H1 (cell line): ENCODE data around the gene LIMA1. TPM values are rescaled to one million over a fixed set of nuclear protein-coding genes. Genes with fewer than 3 reads are reported as not detected.

Source experiments
- CTCF ChIA-PET: fragments of 300-600 bp; sonication (Branson Sonifier 250); formaldehyde crosslinking; loops from one replicate; lab custom pipeline; 2021; ENCODE audit not compliant: partially characterized antibody; lab: Charles Lee
- POLR2A ChIA-PET: fragments of 300-600 bp; sonication (Branson Sonifier 250); formaldehyde crosslinking; loops from one replicate; lab custom pipeline; 2021; ENCODE audit warnings: inconsistent platforms; ENCODE audit not compliant: partially characterized antibody; lab: Charles Lee
- DNase-seq, 2 experiments: peaks; one replicate each; pipeline versions ENCODE4 v3.0.0 to v3.0.0-alpha.2; 2010 to 2022; ENCODE audit warnings: low spot score in 2 of 2, low read depth in 1 of 2, mixed read lengths in 1 of 2
- FAIRE-seq: peaks from 2 replicates; lab custom pipeline; 2011; peaks lifted over from hg19 to GRCh38; lab: Jason Lieb, UNC
- H2AFZ ChIP-seq: 2 replicates; pipeline ENCODE4 v1.8.1; 2012; ENCODE audit warnings: low read length, inconsistent platforms
- H2AK5ac ChIP-seq: 2 replicates; pipeline ENCODE4 v1.6.1; 2013; ENCODE audit warnings: low read depth, low read length
- H2BK120ac ChIP-seq: replicated peaks from 2 replicates; pipeline ENCODE3; 2013; ENCODE audit warnings: low read depth, low read length, inconsistent platforms
- H2BK12ac ChIP-seq: 2 replicates; pipeline ENCODE4 v1.6.1; 2013; ENCODE audit warnings: low read depth, low read length
- H2BK15ac ChIP-seq: 2 replicates; pipeline ENCODE4 v1.6.1; 2013; ENCODE audit warnings: low read length
- H2BK20ac ChIP-seq: 2 replicates; pipeline ENCODE4 v1.6.1; 2013; ENCODE audit warnings: low read length
- H2BK5ac ChIP-seq: 2 replicates; pipeline ENCODE4 v1.6.1; 2013; ENCODE audit warnings: low read depth, low read length
- H3K14ac ChIP-seq: 2 replicates; pipeline ENCODE4 v1.6.1; 2013; ENCODE audit warnings: inconsistent platforms; ENCODE audit not compliant: insufficient read length
- H3K18ac ChIP-seq: 2 replicates; pipeline ENCODE4 v1.6.1; 2013; ENCODE audit warnings: low read length; ENCODE audit errors: extremely low read depth
- H3K23ac ChIP-seq: 2 replicates; pipeline ENCODE4 v1.6.1; 2013; ENCODE audit warnings: inconsistent platforms; ENCODE audit not compliant: insufficient read length
- H3K23me2 ChIP-seq: 2 replicates; pipeline ENCODE4 v1.6.1; 2013; ENCODE audit warnings: low read depth, low read length
- H3K27ac ChIP-seq: 2 replicates; pipeline ENCODE4 v1.6.1; 2011; ENCODE audit warnings: low read depth, low read length, inconsistent platforms
- H3K27me3 ChIP-seq, 4 experiments: replicated peaks in 1 of 4; 1 replicate in 1 of 4; 2 replicates in 3 of 4; pipeline versions ENCODE4 v1.6.1 to v1.8.1; 2011 to 2013; ENCODE audit warnings: low read length in 3 of 4, mild to moderate bottlenecking in 3 of 4, inconsistent platforms in 2 of 4, mixed read lengths in 2 of 4, moderate library complexity in 1 of 4; ENCODE audit not compliant: control insufficient read depth in 3 of 4, insufficient read depth in 3 of 4; ENCODE audit errors: extremely low read depth in 1 of 4
- H3K36me3 ChIP-seq, 4 experiments: 2 replicates each; pipeline versions ENCODE4 v1.6.1 to v1.8.1; 2011 to 2013; ENCODE audit warnings: mild to moderate bottlenecking in 4 of 4, low read length in 3 of 4, moderate library complexity in 2 of 4, control low read depth in 1 of 4, inconsistent platforms in 1 of 4; ENCODE audit not compliant: insufficient read depth in 4 of 4, control insufficient read depth in 2 of 4
- H3K4ac ChIP-seq: replicated peaks from 2 replicates; pipeline ENCODE3; 2013; ENCODE audit warnings: low read length, low read depth, mixed read lengths, inconsistent platforms; ENCODE audit not compliant: insufficient read length
- H3K4me1 ChIP-seq, 4 experiments: replicated peaks in 1 of 4; 1 replicate in 1 of 4; 2 replicates in 3 of 4; pipeline versions ENCODE4 v1.6.1 to v1.8.1; 2011 to 2013; ENCODE audit warnings: low read length in 3 of 4, inconsistent platforms in 2 of 4, mixed read lengths in 1 of 4; ENCODE audit not compliant: insufficient read depth in 4 of 4, control insufficient read depth in 3 of 4
- H3K4me2 ChIP-seq, 2 experiments: 2 replicates each; pipeline versions ENCODE4 v1.6.1 to v1.8.1; 2011 to 2013; ENCODE audit warnings: low read depth in 2 of 2, low read length in 2 of 2, control low read depth in 1 of 2, inconsistent platforms in 1 of 2, mild to moderate bottlenecking in 1 of 2; ENCODE audit not compliant: insufficient read depth in 1 of 2
- H3K4me3 ChIP-seq, 4 experiments: fragments of 200-600, 300-600 bp in 1 of 4; sonication (generic), shearing (Covaris generic), sonication (Bioruptor Twin) in 1 of 4; 2 replicates each; pipeline versions ENCODE4 v1.5.1 to v1.8.1; 2011 to 2016; ENCODE audit warnings: low read length in 4 of 4, low read depth in 3 of 4, control low read depth in 2 of 4, inconsistent platforms in 2 of 4, mild to moderate bottlenecking in 2 of 4, mixed read lengths in 1 of 4, moderate library complexity in 1 of 4; ENCODE audit not compliant: insufficient read depth in 2 of 4; ENCODE audit errors: extremely low read depth in 1 of 4
- H3K56ac ChIP-seq: replicated peaks from 2 replicates; pipeline ENCODE3; 2013; ENCODE audit warnings: low read depth, mild to moderate bottlenecking, mixed read lengths, low read length, inconsistent platforms; ENCODE audit not compliant: insufficient read length
- H3K79me1 ChIP-seq: 2 replicates; pipeline ENCODE4 v1.6.1; 2013; ENCODE audit warnings: low read depth, low read length, control low read depth
- H3K79me2 ChIP-seq, 2 experiments: 2 replicates each; pipeline versions ENCODE4 v1.6.1 to v1.8.1; 2012 to 2013; ENCODE audit warnings: low read length in 2 of 2, mild to moderate bottlenecking in 2 of 2, inconsistent platforms in 1 of 2; ENCODE audit not compliant: insufficient read depth in 2 of 2, control insufficient read depth in 1 of 2
- H3K9ac ChIP-seq, 4 experiments: replicated peaks in 1 of 4; 1 replicate in 1 of 4; 2 replicates in 3 of 4; pipeline versions ENCODE4 v1.6.1 to v1.8.1; 2011 to 2013; ENCODE audit warnings: low read depth in 3 of 4, low read length in 3 of 4, control low read depth in 2 of 4, mild to moderate bottlenecking in 2 of 4, moderate library complexity in 2 of 4, inconsistent platforms in 1 of 4; ENCODE audit errors: extremely low read depth in 1 of 4
- H3K9me3 ChIP-seq, 2 experiments: 2 replicates each; pipeline versions ENCODE4 v1.6.1 to v1.8.1; 2012 to 2013; ENCODE audit warnings: mild to moderate bottlenecking in 2 of 2, moderate library complexity in 2 of 2, control low read depth in 1 of 2, inconsistent platforms in 1 of 2, low read depth in 1 of 2, low read length in 1 of 2, mixed read lengths in 1 of 2; ENCODE audit not compliant: insufficient read depth in 2 of 2
- H4K20me1 ChIP-seq, 2 experiments: replicated peaks in 1 of 2; 2 replicates each; pipeline versions ENCODE3 to v1.8.1; 2011 to 2013; ENCODE audit warnings: inconsistent platforms in 2 of 2, low read length in 2 of 2, mild to moderate bottlenecking in 1 of 2; ENCODE audit not compliant: insufficient read depth in 2 of 2, control insufficient read depth in 1 of 2
- H4K5ac ChIP-seq: 2 replicates; pipeline ENCODE4 v1.6.1; 2013; ENCODE audit warnings: low read length, low read depth, mixed read lengths, inconsistent platforms; ENCODE audit not compliant: insufficient read length
- H4K8ac ChIP-seq: 2 replicates; pipeline ENCODE4 v1.8.0; 2013; ENCODE audit warnings: mild to moderate bottlenecking, moderate library complexity, low read length, inconsistent platforms; ENCODE audit not compliant: insufficient read depth; ENCODE audit errors: extremely low read depth
- H4K91ac ChIP-seq: replicated peaks from 2 replicates; pipeline ENCODE3; 2013; ENCODE audit warnings: low read length, mixed read lengths, inconsistent platforms; ENCODE audit not compliant: insufficient read length
- CBX8 ChIP-seq: fragments of 300-800, 300-1000 bp; sonication (generic); IDR thresholded peaks from 2 replicates; pipeline ENCODE4 v1.7.1; 2016; ENCODE audit warnings: low read depth, low read length, borderline replicate concordance
- CEBPB ChIP-seq: IDR thresholded peaks from 2 replicates; pipeline ENCODE4 v1.6.1; 2012; ENCODE audit warnings: low read depth, low read length
- CTCF ChIP-seq, 3 experiments: IDR thresholded peaks; 1 replicate in 2 of 3; 2 replicates in 1 of 3; pipeline versions ENCODE4 v1.5.1 to v1.6.1; 2011; ENCODE audit warnings: low read length in 3 of 3, mild to moderate bottlenecking in 3 of 3, inconsistent platforms in 2 of 3, low read depth in 1 of 3, moderate library complexity in 1 of 3; ENCODE audit not compliant: insufficient read depth in 1 of 3; ENCODE audit errors: control extremely low read depth in 1 of 3
- EGR1 ChIP-seq: IDR thresholded peaks from 2 replicates; pipeline ENCODE4 v1.6.1; 2011; ENCODE audit warnings: low read depth, low read length, borderline replicate concordance
- JUN ChIP-seq: IDR thresholded peaks from 2 replicates; pipeline ENCODE4 v1.6.1; 2011; ENCODE audit warnings: low read depth, mild to moderate bottlenecking, improper control_type of control experiment, low read length
- KDM1A ChIP-seq: fragments of 200-600, 300-600 bp; sonication (generic); IDR thresholded peaks from 2 replicates; pipeline ENCODE4 v1.7.1; 2016; ENCODE audit warnings: mild to moderate bottlenecking, low read length, borderline replicate concordance
- KDM4A ChIP-seq: IDR thresholded peaks from one replicate; pipeline ENCODE4 v1.7.1; 2012; ENCODE audit warnings: low read depth, mild to moderate bottlenecking, moderate library complexity, low read length, inconsistent platforms; ENCODE audit not compliant: severe bottlenecking
- POLR2A ChIP-seq, 2 experiments: IDR thresholded peaks; 1 replicate in 1 of 2; 2 replicates in 1 of 2; pipeline ENCODE4 v1.6.1; 2011; ENCODE audit warnings: low read depth in 2 of 2, low read length in 2 of 2, mild to moderate bottlenecking in 2 of 2; ENCODE audit errors: control extremely low read depth in 1 of 2
- RFX5 ChIP-seq: IDR thresholded peaks from 2 replicates; pipeline ENCODE4 v1.6.1; 2011; ENCODE audit warnings: low read depth, low read length, improper control_type of control experiment, borderline replicate concordance
- SP1 ChIP-seq: IDR thresholded peaks from 2 replicates; pipeline ENCODE4 v1.6.1; 2011; ENCODE audit warnings: low read depth, low read length
- TBP ChIP-seq: IDR thresholded peaks from 2 replicates; pipeline ENCODE4 v1.6.1; 2011; ENCODE audit warnings: low read depth, low read length, improper control_type of control experiment
- WGBS, 2 experiments: shearing (Covaris generic) in 1 of 2; methylation state at CpG; one replicate each; pipeline versions ENCODE4 v1.1.6 to v1.1.7; 2013 to 2015; ENCODE audit warnings: low lambda C conversion rate in 2 of 2, mixed read lengths in 2 of 2, inconsistent platforms in 1 of 2, low coverage in 1 of 2, missing lambda C conversion rate in 1 of 2; ENCODE audit not compliant: insufficient replicate concordance in 2 of 2, insufficient coverage in 1 of 2, insufficient read length in 1 of 2; ENCODE audit errors: extremely low coverage in 1 of 2, missing lambda C conversion rate in 1 of 2; 5-methylcytosine and 5-hydroxymethylcytosine counted together
- polyA plus RNA-seq, 7 experiments: library from polyadenylated mRNA; depleted of rRNA in 3 of 7; stranded (reverse) in 5 of 7; unstranded in 2 of 7; fragments of >200 nt in 5 of 7; fragments of 200-250 nt in 2 of 7; gene quantifications; 1 replicate in 5 of 7; 2 replicates in 1 of 7; 4 replicates in 1 of 7; pipeline versions ENCODE4 v1.2.1 to v1.2.3, GENCODE V29; 2011 to 2013; ENCODE audit warnings: missing spikeins in 2 of 7, mixed read lengths in 2 of 7
- total RNA-seq: library from RNA; stranded (reverse); fragmentation: NEBNext Ultra II Directional; extraction: Animal tissue kit (Norgen Biotek cat#: 25700); gene quantifications from 2 replicates; pipeline ENCODE4 v1.2.1, GENCODE V29; 2021

The LIMA1 gene
- total and polyA plus RNA-seq, 2 of the 8 experiments (the other 6 are each of a cell fraction or from before 2014, with no cell fraction given), result 12.7 to 47.6 TPM

DNA sequence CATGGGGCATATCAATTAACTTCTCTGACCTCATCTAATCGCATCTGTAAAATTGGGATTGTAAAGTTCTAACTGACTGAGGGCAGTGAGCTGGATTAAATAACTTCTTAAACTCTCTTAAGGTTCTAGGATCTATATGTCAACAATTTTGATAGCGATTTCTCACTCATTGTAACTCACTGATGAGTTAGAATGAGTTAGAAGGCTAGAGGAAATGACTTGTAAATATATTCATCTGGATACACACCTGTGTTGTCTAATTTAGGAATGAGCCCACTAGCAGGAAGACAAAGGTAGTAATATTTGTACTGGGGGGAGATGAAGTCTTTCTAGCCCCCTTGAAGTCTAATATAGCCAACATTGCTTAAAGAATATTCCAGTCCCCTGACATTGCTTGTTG, 69.9 kb downstream of the LIMA1 start:
- no peak overlapping the region for H2BK5ac ChIP-seq
- no peaks in the 10 kb centered on the region for H3K4me1 ChIP-seq
- H3K18ac ChIP-seq, result no peak overlapping the region
- no peak overlapping the region for H3K23ac ChIP-seq
- peaks cover 0 to 45% of the 10 kb centered on the region in 2 experiments; a peak in 2 of 4 replicates for H3K79me2 ChIP-seq
- H3K23me2 ChIP-seq, result no peaks in the 10 kb centered on the region
- FAIRE-seq, result no peak
- ChIA-PET CTCF (interaction anchor here (1.3 to 2.7 kb wide), 2 partner anchors 8 to 13 kb away, joined by 4 to 8 read pairs; no protein-coding TSS in a partner anchor), POLR2A (interaction anchor here (1.1 to 2.3 kb wide), 4 partner anchors 8 to 69 kb away, joined by 3 to 10 read pairs (median 4); no protein-coding TSS in a partner anchor)
- no peaks in the 10 kb centered on the region for H3K36me3 ChIP-seq
- no peak for TF ChIP-seq KDM4A
- no peak for TF ChIP-seq TBP
- TF ChIP-seq POLR2A (IDR thresholded peaks at IDR 0.05; ENCODE audit: control extremely low read depth in 1 of 2, low read depth in 2 of 2, low read length in 2 of 2), result no peak
- TF ChIP-seq JUN, result no peak
- TF ChIP-seq SP1, result no peak
- TF ChIP-seq EGR1, result no peak
- TF ChIP-seq KDM1A, result no peak
- no peak for TF ChIP-seq CEBPB
- TF ChIP-seq CTCF (IDR thresholded peaks at IDR 0.05; ENCODE audit: control extremely low read depth in 1 of 3, insufficient read depth in 1 of 3, low read depth in 1 of 3, low read length in 3 of 3), result no peak
- no peak for TF ChIP-seq RFX5
- no peak for TF ChIP-seq CBX8
- TF ChIP-seq, all 59 proteins: peak for 0
- no peaks in the 10 kb centered on the region for H3K9me3 ChIP-seq
- H3K56ac ChIP-seq, result no peak overlapping the region
- no peak overlapping the region for H2BK12ac ChIP-seq
- H2BK15ac ChIP-seq, result no peak overlapping the region
- no peak overlapping the region for H4K5ac ChIP-seq
- no peak overlapping the region for H3K9ac ChIP-seq
- no peak overlapping the region for H3K4me3 ChIP-seq
- 92% methylated on average over 2 of the region's 2 CpGs; no CpG with 5 or more reads in 1 of the 2 experiments for WGBS, 2 experiments
- no peak overlapping the region for H2BK120ac ChIP-seq
- no peaks in the 10 kb centered on the region for H4K20me1 ChIP-seq
- no peak overlapping the region for H4K91ac ChIP-seq
- H2BK20ac ChIP-seq, result no peak overlapping the region
- H3K4me2 ChIP-seq, result no peak overlapping the region
- H3K79me1 ChIP-seq, result peaks cover 2% of the 10 kb centered on the region; the same call in 1 of the 2 replicates
- no peak overlapping the region for H2AFZ ChIP-seq
- H3K27me3 ChIP-seq, result no peaks in the 10 kb centered on the region
- H4K8ac ChIP-seq, result no peak overlapping the region
- no peak overlapping the region for H3K14ac ChIP-seq
- no peak for DNase-seq
- no peak overlapping the region for H3K27ac ChIP-seq
- no peak overlapping the region for H2AK5ac ChIP-seq
- no peak overlapping the region for H3K4ac ChIP-seq
